ENCODE results near the gene JPT2. TPM values are rescaled to one million over a fixed set of nuclear protein-coding genes. Genes with fewer than 3 reads are reported as not detected.

Gene JPT2
- total RNA-seq, 2 donors from 2014 or later: 56.6 to 75.3 TPM

GRCh38 chr16:1687427-1688316 lies 9.6 kb downstream of the JPT2 start:
- WGBS: 70% methylated on average over 17 of the region's 17 CpGs
- Histone ChIP-seq H3K4me1 (replicated peaks) (peaks cover 19% of the 10 kb centered on the region), H3K4me3 (no peak overlapping the region), H3K27me3 (replicated peaks; ENCODE audit: insufficient read depth) (no peaks in the 10 kb centered on the region), H3K36me3 (peaks cover 2 to 7% of the 10 kb centered on the region in 2 donors), H3K9me3 (no peaks in the 10 kb centered on the region), H3K27ac (peak overlapping the region; percentile 74 to 89)
- intact Hi-C loops (cut with DNase I): no loop called here
- DNase-seq (ENCODE audit: low spot score): no peak
- TF ChIP-seq POLR2A (IDR thresholded peaks at IDR 0.05) (no peak), POLR2AphosphoS5 (IDR thresholded peaks at IDR 0.05) (peak; percentile 19), CTCF (IDR thresholded peaks at IDR 0.05) (no peak)

GRCh38 chr16:1688807-1689560 lies 10.9 kb downstream of the JPT2 start:
- H3K9me3 ChIP-seq: no peaks in the 10 kb centered on the region
- H3K4me1 ChIP-seq (replicated peaks): peaks cover 19% of the 10 kb centered on the region
- no peaks in the 10 kb centered on the region for H3K27me3 ChIP-seq (replicated peaks; ENCODE audit: insufficient read depth)
- WGBS: 48% methylated on average over 10 of the region's 10 CpGs
- peak overlapping the region; percentile 74 to 89 for H3K27ac ChIP-seq
- TF ChIP-seq POLR2AphosphoS5 (IDR thresholded peaks at IDR 0.05) (peak; percentile 79), POLR2A (IDR thresholded peaks at IDR 0.05) (peak; percentile 14), CTCF (IDR thresholded peaks at IDR 0.05) (no peak)
- no peak overlapping the region for H3K4me3 ChIP-seq
- peak; percentile 81 for DNase-seq (ENCODE audit: low spot score)
- intact Hi-C loops (cut with DNase I): no loop called here
- H3K36me3 ChIP-seq: peaks cover 0 to 16% of the 10 kb centered on the region in 2 donors

GRCh38 chr16:1689853-1690252 lies 11.8 kb downstream of the JPT2 start:
- intact Hi-C loops (cut with DNase I): no loop called here
- Histone ChIP-seq H3K36me3 (peaks cover 0 to 17% of the 10 kb centered on the region in 2 donors), H3K27ac (peak overlapping the region; percentile 74 to 89), H3K9me3 (no peaks in the 10 kb centered on the region), H3K4me3 (no peak overlapping the region), H3K27me3 (replicated peaks; ENCODE audit: insufficient read depth) (no peaks in the 10 kb centered on the region), H3K4me1 (replicated peaks) (peaks cover 19% of the 10 kb centered on the region)
- no peak for DNase-seq (ENCODE audit: low spot score)
- TF ChIP-seq CTCF (IDR thresholded peaks at IDR 0.05) (no peak), POLR2AphosphoS5 (IDR thresholded peaks at IDR 0.05) (no peak), POLR2A (IDR thresholded peaks at IDR 0.05) (no peak)
- WGBS: 63% methylated on average over 13 of the region's 13 CpGs

- no peak for TF ChIP-seq POLR2AphosphoS5 (IDR thresholded peaks at IDR 0.05)
- TF ChIP-seq POLR2A (IDR thresholded peaks at IDR 0.05): no peak
- no peak for TF ChIP-seq CTCF (IDR thresholded peaks at IDR 0.05)
- peaks cover 0 to 17% of the 10 kb centered on the region in 2 donors for H3K36me3 ChIP-seq
- no peak for DNase-seq (ENCODE audit: low spot score)
- H3K9me3 ChIP-seq: no peaks in the 10 kb centered on the region
- no peak overlapping the region for H3K4me3 ChIP-seq
- intact Hi-C loops (cut with DNase I): no loop called here
- no peaks in the 10 kb centered on the region for H3K27me3 ChIP-seq (replicated peaks; ENCODE audit: insufficient read depth)
- peak overlapping the region in 1 of 2 donors; percentile 30 for H3K27ac ChIP-seq
- WGBS: 77% methylated on average over 1 of the region's 1 CpG
- peaks cover 19% of the 10 kb centered on the region for H3K4me1 ChIP-seq (replicated peaks)
Observed at GRCh38 chr16:1690810-1691209, 12.7 kb downstream of the JPT2 start.

Measured in prostate gland (tissue), 2 donors.